ENCODE data around the gene AFF3.
A peak's percentile ranks its signal among the peaks of the same experiment; 100 is the strongest.

The AFF3 gene

DNA sequence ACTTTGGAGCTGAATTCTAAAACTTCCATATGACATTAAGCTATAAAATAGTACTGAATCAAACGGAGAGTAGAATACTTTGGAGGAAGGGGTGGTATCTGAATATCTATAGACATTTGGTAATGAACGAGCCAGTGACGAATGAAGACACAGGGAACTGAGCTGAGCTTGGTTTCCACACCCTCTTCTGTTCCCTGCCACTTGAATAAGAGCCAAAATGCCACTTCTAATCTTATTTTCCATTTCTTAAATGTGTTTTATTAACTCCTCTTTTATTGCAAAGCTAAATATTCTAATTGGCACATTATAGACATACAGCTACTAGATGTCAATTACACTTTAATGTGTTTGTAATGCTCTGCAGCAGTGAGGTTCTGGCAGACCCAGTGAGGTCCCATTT lies 76.1 kb downstream of the AFF3 start:
- Histone ChIP-seq H3K27ac (ENCODE audit: low read depth, low read length) (no peak overlapping the region), H3K36me3 (ENCODE audit: control insufficient read depth in 5 of 5, insufficient read depth in 5 of 5, low read length in 5 of 5) (no peaks in the 10 kb centered on the region), H3K4me3 (ENCODE audit: low read depth in 1 of 5, low read length in 5 of 5) (no peak overlapping the region), H3K4me1 (ENCODE audit: control insufficient read depth in 5 of 5, insufficient read depth in 5 of 5, low read length in 5 of 5) (peaks cover 0 to 30% (median 12%) of the 10 kb centered on the region in 5 donors), H3K27me3 (ENCODE audit: control insufficient read depth in 5 of 5, insufficient read depth in 4 of 5, low read length in 5 of 5) (no peaks in the 10 kb centered on the region), H3K9me3 (ENCODE audit: control insufficient read depth in 5 of 5, low read length in 5 of 5) (peaks cover 0 to 2% (median 0%) of the 10 kb centered on the region in 5 donors), H3K9ac (ENCODE audit: low read length in 5 of 5) (peak overlapping the region in 1 of 5 donors; percentile 8)

DNA sequence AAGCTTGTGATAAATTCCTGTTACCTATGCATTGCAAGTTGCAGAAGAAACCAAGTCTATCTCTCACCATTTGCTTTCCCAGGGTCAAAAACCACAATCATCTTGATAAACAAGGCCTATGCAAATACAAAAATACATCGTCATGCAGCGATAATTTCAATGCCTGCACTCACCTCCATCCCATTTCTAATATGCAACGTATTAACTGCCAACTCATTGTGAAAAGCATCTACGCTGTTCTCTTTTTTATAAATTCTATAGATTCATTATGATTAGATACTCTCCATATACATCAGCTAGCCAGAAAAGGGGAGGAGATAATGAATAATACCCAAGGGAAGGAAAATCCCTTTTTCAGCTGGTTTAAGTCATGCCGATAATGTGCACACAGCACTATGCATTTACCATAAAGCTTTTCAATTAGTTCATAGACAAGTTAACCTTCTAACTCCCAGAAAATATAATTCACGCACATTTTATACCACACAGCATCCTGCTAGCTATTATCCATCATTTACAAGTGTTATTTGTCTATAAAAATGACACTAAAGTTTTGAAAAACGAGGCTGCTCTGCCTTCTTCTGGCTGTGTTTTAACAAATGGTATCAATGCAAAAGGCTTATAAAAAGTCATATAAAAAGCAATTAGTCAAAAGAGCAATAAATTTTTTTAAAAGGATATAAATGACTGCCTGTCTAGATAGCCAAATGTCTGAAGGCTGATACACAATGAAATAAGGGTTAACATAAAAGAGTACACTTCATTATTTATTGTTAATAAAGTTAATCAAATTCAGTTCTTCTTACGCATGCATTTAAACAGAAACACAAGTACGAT lies 77.6 kb downstream of the AFF3 start:
- Histone ChIP-seq H3K27ac (ENCODE audit: low read depth, low read length) (no peak overlapping the region), H3K9ac (ENCODE audit: low read length in 5 of 5) (no peak overlapping the region), H3K27me3 (ENCODE audit: control insufficient read depth in 5 of 5, insufficient read depth in 4 of 5, low read length in 5 of 5) (no peaks in the 10 kb centered on the region), H3K4me1 (ENCODE audit: control insufficient read depth in 5 of 5, insufficient read depth in 5 of 5, low read length in 5 of 5) (peaks cover 0 to 24% (median 9%) of the 10 kb centered on the region in 5 donors), H3K4me3 (ENCODE audit: low read depth in 1 of 5, low read length in 5 of 5) (no peak overlapping the region), H3K36me3 (ENCODE audit: control insufficient read depth in 5 of 5, insufficient read depth in 5 of 5, low read length in 5 of 5) (no peaks in the 10 kb centered on the region), H3K9me3 (ENCODE audit: control insufficient read depth in 5 of 5, low read length in 5 of 5) (peaks cover 0 to 2% (median 0%) of the 10 kb centered on the region in 5 donors)

DNA sequence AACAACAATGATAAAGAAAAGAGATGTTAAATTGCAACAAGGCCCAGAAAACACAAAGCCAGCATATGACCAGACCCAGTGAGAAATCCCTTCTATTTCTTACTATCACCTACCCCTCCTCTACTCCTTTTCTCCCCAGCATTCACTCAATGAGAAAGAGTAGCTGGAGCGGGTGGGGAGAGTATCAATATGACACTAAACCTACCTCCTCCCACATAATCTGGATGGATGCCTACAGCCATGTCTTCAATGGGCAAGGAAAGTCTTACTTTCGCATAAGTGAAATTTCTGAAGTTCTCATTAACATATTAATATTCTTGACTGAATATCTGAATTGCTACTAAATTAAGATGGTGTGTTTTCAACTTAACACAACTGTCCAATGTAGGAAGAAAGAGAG lies 78.2 kb downstream of the AFF3 start:
- H3K4me1 ChIP-seq (ENCODE audit: control insufficient read depth in 5 of 5, insufficient read depth in 5 of 5, low read length in 5 of 5), result peaks cover 0 to 22% (median 8%) of the 10 kb centered on the region in 5 donors

DNA sequence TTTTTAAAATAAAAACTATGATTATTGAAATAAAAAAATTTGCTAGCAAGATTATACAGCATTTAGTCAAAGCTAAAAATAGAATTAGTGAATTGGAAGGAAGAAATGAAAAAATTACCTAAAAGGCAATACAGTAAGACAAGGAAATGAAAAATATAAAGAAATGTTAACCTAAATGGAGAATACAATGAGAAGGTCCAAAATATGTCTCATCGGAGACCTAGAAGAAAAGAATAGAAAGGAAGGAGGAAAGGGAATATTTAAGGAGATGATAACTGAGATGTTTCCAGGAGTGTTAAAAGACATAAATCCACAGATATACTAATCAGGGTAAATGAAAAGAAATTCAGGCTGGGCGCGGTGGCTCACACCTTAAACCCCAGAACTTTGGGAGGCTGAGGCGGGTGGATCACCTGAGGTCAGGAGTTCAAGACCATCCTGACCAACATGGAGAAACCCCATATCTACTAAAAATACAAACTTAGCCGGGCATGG lies 78.9 kb downstream of the AFF3 start:
- Histone ChIP-seq H3K36me3 (ENCODE audit: control insufficient read depth in 5 of 5, insufficient read depth in 5 of 5, low read length in 5 of 5) (no peaks in the 10 kb centered on the region), H3K27me3 (ENCODE audit: control insufficient read depth in 5 of 5, insufficient read depth in 4 of 5, low read length in 5 of 5) (no peaks in the 10 kb centered on the region), H3K4me1 (ENCODE audit: control insufficient read depth in 5 of 5, insufficient read depth in 5 of 5, low read length in 5 of 5) (peaks cover 0 to 22% (median 8%) of the 10 kb centered on the region in 5 donors), H3K9ac (ENCODE audit: low read length in 5 of 5) (no peak overlapping the region), H3K9me3 (ENCODE audit: control insufficient read depth in 5 of 5, low read length in 5 of 5) (peaks cover 0 to 2% (median 0%) of the 10 kb centered on the region in 5 donors), H3K4me3 (ENCODE audit: low read depth in 1 of 5, low read length in 5 of 5) (no peak overlapping the region), H3K27ac (ENCODE audit: low read depth, low read length) (no peak overlapping the region)

More for the DNA sequence above, 78.2 kb downstream of the AFF3 start:
- Histone ChIP-seq H3K9me3 (ENCODE audit: control insufficient read depth in 5 of 5, low read length in 5 of 5) (peaks cover 0 to 2% (median 0%) of the 10 kb centered on the region in 5 donors), H3K4me3 (ENCODE audit: low read depth in 1 of 5, low read length in 5 of 5) (no peak overlapping the region), H3K27me3 (ENCODE audit: control insufficient read depth in 5 of 5, insufficient read depth in 4 of 5, low read length in 5 of 5) (no peaks in the 10 kb centered on the region), H3K9ac (ENCODE audit: low read length in 5 of 5) (no peak overlapping the region), H3K27ac (ENCODE audit: low read depth, low read length) (no peak overlapping the region), H3K36me3 (ENCODE audit: control insufficient read depth in 5 of 5, insufficient read depth in 5 of 5, low read length in 5 of 5) (no peaks in the 10 kb centered on the region)

GRCh38 chr2:100062336-100062735 lies 80.1 kb downstream of the AFF3 start:
- H3K27me3 ChIP-seq (ENCODE audit: control insufficient read depth in 5 of 5, insufficient read depth in 4 of 5, low read length in 5 of 5), result no peaks in the 10 kb centered on the region
- H3K27ac ChIP-seq (ENCODE audit: low read depth, low read length), result no peak overlapping the region
- peaks cover 0 to 2% (median 0%) of the 10 kb centered on the region in 5 donors for H3K9me3 ChIP-seq (ENCODE audit: control insufficient read depth in 5 of 5, low read length in 5 of 5)
- peaks cover 0 to 24% (median 8%) of the 10 kb centered on the region in 5 donors for H3K4me1 ChIP-seq (ENCODE audit: control insufficient read depth in 5 of 5, insufficient read depth in 5 of 5, low read length in 5 of 5)
- H3K4me3 ChIP-seq (ENCODE audit: low read depth in 1 of 5, low read length in 5 of 5), result no peak overlapping the region
- H3K9ac ChIP-seq (ENCODE audit: low read length in 5 of 5), result no peak overlapping the region
- H3K36me3 ChIP-seq (ENCODE audit: control insufficient read depth in 5 of 5, insufficient read depth in 5 of 5, low read length in 5 of 5), result no peaks in the 10 kb centered on the region

GRCh38 chr2:100060875-100061274 lies 81.5 kb downstream of the AFF3 start:
- Histone ChIP-seq H3K4me3 (ENCODE audit: low read depth in 1 of 5, low read length in 5 of 5) (no peak overlapping the region), H3K36me3 (ENCODE audit: control insufficient read depth in 5 of 5, insufficient read depth in 5 of 5, low read length in 5 of 5) (no peaks in the 10 kb centered on the region), H3K9ac (ENCODE audit: low read length in 5 of 5) (no peak overlapping the region), H3K4me1 (ENCODE audit: control insufficient read depth in 5 of 5, insufficient read depth in 5 of 5, low read length in 5 of 5) (peaks cover 0 to 10% (median 2%) of the 10 kb centered on the region in 5 donors), H3K9me3 (ENCODE audit: control insufficient read depth in 5 of 5, low read length in 5 of 5) (peaks cover 0 to 2% (median 0%) of the 10 kb centered on the region in 5 donors), H3K27me3 (ENCODE audit: control insufficient read depth in 5 of 5, insufficient read depth in 4 of 5, low read length in 5 of 5) (no peaks in the 10 kb centered on the region), H3K27ac (ENCODE audit: low read depth, low read length) (no peak overlapping the region)

DNA sequence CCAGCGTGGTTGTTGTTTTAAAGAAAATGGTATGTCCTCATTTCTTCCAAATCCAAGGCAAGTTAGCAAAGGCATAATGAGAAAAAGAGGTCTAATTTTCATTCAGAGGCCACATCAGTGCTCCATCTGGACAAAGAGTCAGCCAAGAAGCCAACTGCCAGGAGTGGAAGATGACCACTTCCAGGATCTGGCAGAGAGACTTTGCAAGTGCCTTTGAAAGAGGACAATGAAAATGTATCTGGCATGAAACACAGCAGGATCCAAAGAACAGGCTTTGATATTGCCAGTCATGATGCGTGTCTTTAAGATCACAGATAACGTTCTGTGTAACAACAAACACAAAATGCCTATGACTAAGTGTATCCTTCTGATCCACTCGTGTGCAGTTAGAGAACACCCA lies 82.8 kb downstream of the AFF3 start:
- Histone ChIP-seq H3K4me1 (ENCODE audit: control insufficient read depth in 5 of 5, insufficient read depth in 5 of 5, low read length in 5 of 5) (peaks cover 0 to 9% (median 0%) of the 10 kb centered on the region in 5 donors), H3K36me3 (ENCODE audit: control insufficient read depth in 5 of 5, insufficient read depth in 5 of 5, low read length in 5 of 5) (no peaks in the 10 kb centered on the region), H3K9ac (ENCODE audit: low read length in 5 of 5) (no peak overlapping the region), H3K4me3 (ENCODE audit: low read depth in 1 of 5, low read length in 5 of 5) (no peak overlapping the region), H3K27me3 (ENCODE audit: control insufficient read depth in 5 of 5, insufficient read depth in 4 of 5, low read length in 5 of 5) (no peaks in the 10 kb centered on the region), H3K27ac (ENCODE audit: low read depth, low read length) (no peak overlapping the region), H3K9me3 (ENCODE audit: control insufficient read depth in 5 of 5, low read length in 5 of 5) (peaks cover 0 to 2% (median 0%) of the 10 kb centered on the region in 5 donors)

DNA sequence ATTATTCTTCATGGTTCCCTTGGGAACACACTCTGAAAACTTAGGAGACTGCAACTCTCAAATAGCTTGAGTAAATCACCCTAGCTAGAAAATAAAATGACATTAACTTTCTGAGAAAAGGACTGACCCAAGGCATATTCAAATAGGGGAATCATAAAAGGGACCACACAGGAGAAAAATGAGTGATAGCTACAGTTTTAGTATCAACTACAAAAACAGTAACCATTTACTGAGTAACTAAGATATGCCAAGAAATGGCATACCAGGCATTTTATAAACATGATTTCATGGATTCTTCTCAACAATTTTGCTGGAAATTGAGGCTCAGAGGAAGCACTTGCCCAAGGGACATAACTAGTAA lies 84.5 kb downstream of the AFF3 start:
- Histone ChIP-seq H3K9me3 (ENCODE audit: control insufficient read depth in 5 of 5, low read length in 5 of 5) (no peaks in the 10 kb centered on the region), H3K4me1 (ENCODE audit: control insufficient read depth in 5 of 5, insufficient read depth in 5 of 5, low read length in 5 of 5) (peaks cover 0 to 9% (median 0%) of the 10 kb centered on the region in 5 donors), H3K36me3 (ENCODE audit: control insufficient read depth in 5 of 5, insufficient read depth in 5 of 5, low read length in 5 of 5) (no peaks in the 10 kb centered on the region), H3K4me3 (ENCODE audit: low read depth in 1 of 5, low read length in 5 of 5) (no peak overlapping the region), H3K27ac (ENCODE audit: low read depth, low read length) (peak overlapping the region; percentile 7), H3K9ac (ENCODE audit: low read length in 5 of 5) (no peak overlapping the region), H3K27me3 (ENCODE audit: control insufficient read depth in 5 of 5, insufficient read depth in 4 of 5, low read length in 5 of 5) (no peaks in the 10 kb centered on the region)

GRCh38 chr2:100054426-100054825 lies 88.0 kb downstream of the AFF3 start:
- Histone ChIP-seq H3K27me3 (ENCODE audit: control insufficient read depth in 5 of 5, insufficient read depth in 4 of 5, low read length in 5 of 5) (no peaks in the 10 kb centered on the region), H3K9ac (ENCODE audit: low read length in 5 of 5) (no peak overlapping the region), H3K9me3 (ENCODE audit: control insufficient read depth in 5 of 5, low read length in 5 of 5) (no peaks in the 10 kb centered on the region), H3K27ac (ENCODE audit: low read depth, low read length) (no peak overlapping the region), H3K36me3 (ENCODE audit: control insufficient read depth in 5 of 5, insufficient read depth in 5 of 5, low read length in 5 of 5) (peaks cover 0 to 2% (median 0%) of the 10 kb centered on the region in 5 donors), H3K4me3 (ENCODE audit: low read depth in 1 of 5, low read length in 5 of 5) (no peak overlapping the region), H3K4me1 (ENCODE audit: control insufficient read depth in 5 of 5, insufficient read depth in 5 of 5, low read length in 5 of 5) (peaks cover 0 to 9% (median 0%) of the 10 kb centered on the region in 5 donors)

- H3K4me1 ChIP-seq (ENCODE audit: control insufficient read depth in 5 of 5, insufficient read depth in 5 of 5, low read length in 5 of 5), result peaks cover 0 to 9% (median 0%) of the 10 kb centered on the region in 5 donors
- no peak overlapping the region for H3K27ac ChIP-seq (ENCODE audit: low read depth, low read length)
- H3K4me3 ChIP-seq (ENCODE audit: low read depth in 1 of 5, low read length in 5 of 5), result no peak overlapping the region
- peaks cover 0 to 2% (median 0%) of the 10 kb centered on the region in 5 donors for H3K36me3 ChIP-seq (ENCODE audit: control insufficient read depth in 5 of 5, insufficient read depth in 5 of 5, low read length in 5 of 5)
- no peak overlapping the region for H3K9ac ChIP-seq (ENCODE audit: low read length in 5 of 5)
- no peaks in the 10 kb centered on the region for H3K27me3 ChIP-seq (ENCODE audit: control insufficient read depth in 5 of 5, insufficient read depth in 4 of 5, low read length in 5 of 5)
- H3K9me3 ChIP-seq (ENCODE audit: control insufficient read depth in 5 of 5, low read length in 5 of 5), result no peaks in the 10 kb centered on the region
Measured at GRCh38 chr2:100053087-100053885, 89.1 kb downstream of the AFF3 start.

Measured in subcutaneous abdominal adipose tissue (tissue), 5 donors.